ENCODE data around the gene CMTR1.
"Not testable (repeated sequence)": the region's sequence is repeated elsewhere in the genome, so short reads cannot be mapped to it uniquely, and the experiment has no call there.

The CMTR1 gene

DNA sequence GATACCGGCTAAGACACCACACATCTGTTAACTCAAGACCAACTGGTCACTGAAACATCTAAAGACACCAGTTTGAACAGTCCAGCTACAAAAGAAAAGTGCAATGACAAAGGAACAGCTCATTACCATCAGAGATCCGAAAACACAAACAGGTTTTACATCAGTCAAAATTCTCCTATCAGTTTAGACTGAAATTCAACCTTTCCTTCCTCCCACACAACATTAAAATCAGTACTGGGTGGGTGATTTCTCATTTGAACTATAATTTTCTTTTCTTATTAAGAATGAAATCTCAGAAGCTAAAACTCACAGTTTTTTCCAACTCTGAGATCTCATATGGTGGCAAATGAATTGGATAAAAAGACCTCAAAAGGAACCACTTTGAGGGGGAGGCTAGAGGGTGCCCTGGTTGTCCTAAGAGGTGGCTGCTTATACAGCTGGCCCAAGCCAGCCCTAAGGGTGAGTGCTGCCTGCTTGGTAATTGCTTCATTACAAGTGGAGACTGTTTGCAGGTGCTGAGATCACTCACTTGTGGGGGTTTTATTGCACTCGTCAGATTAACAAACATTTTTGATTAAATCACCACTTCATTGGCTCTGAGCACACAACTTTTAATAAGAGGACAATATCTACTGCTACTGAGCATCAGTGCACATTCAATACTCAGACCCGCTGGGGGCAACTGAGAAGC lies 62.4 kb downstream of the CMTR1 start:
- DNase-seq: peak; percentile 78

DNA sequence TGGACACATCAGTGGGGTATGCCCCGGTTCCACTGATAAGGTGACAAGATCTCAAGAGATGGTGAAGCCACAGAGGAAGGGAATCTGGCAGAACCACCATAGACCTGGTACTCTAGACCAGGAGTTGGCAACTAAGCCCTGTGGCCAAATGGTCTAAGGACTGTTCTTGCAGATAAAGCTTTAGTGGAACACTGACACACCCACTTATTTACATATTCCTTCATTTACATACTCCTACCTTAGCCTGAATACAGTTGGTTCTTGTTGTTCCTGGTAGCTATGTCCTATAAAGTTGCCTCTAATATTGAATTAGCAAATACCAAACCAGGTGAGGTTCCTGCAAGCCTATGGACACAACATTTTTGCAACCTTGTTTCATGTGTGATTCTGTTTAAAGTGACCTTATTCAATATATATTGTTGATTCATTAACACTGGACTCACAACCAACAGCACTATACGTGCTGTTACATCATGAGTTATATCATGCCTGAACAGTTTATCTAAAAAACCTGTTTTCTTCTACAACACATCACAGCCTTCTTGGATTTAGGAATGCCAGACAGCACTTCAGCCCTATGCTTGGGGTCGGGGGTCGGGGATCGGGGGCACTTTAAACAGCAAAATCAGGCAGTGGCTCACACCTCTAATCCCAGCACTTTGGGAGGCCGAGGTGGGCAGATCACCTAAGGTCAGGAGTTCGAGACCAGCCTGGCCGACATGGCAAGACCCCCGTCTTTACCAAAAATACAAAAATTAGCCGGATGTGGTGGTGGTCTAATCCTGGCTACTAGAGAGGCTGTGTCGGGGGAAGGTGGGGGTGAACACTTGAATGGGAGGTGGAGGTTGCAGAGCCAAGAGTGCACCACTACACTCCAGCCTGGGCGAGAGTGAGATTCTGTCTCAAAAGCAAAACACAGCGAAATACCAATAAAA lies 64.2 kb downstream of the CMTR1 start:
- DNase-seq: peak; percentile 32

DNA sequence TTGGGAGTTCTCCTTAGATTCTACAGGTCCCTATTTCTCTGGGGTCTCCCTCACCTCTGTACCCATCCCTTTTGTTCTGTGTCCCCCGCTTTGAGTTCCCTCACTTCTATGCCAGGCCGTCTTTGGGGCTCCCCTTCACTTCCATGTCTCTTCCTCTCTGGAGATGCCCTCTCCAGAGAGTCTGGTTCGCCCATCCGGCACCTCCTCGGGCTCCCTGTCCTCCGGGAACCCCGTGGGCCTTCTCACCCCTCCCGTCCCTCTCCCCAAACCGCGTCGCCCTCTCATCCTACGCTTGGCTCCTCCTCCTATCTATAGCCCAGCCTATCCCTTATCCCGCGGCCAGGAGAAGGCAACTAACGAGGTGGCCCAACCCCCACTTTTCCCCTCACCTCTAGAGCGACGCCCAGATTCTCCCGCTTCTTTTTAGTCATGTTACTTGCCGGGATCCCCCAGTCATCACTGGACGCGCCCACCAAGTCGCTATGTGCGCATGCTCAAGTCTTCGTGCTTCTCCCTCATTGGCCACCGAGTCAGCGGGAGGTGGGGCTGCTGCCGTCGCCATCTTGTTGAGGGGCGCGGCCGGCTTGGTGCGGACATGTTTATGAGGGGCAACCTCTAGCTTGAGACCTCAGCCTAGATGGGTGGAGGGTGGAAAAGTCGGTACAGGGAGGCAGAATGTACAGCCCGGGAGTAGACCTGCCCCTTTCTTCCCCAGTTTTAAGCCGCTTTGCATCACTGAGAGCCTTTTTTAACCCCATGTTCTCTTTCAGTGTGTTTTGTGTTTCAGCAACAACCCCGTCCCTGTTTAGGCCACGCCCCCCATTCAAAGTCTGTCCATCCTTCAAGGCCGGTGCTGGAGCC lies 66.6 kb downstream of the CMTR1 start, which contains the start of gene CCDC167:
CCDC167 (minus strand) TSS at position 461 of the 861 bp plus-strand sequence; CDS start at position 431, 30 bp downstream.
- DNase-seq: peak; percentile 98

DNA sequence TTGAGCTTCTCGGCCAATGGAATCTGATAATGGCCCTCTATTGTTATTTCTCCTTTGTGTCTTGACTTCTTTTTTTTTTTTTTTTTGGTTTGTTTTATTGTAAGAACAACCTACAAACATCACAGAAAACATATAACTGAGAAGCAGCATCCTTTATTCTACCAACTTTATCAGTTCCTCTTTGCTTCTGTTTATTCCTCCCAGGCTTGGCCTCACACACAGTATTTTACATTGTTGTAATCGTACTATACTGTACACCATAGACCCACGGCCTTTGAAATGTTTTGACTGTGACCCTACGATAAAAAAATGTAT lies 67.2 kb downstream of the CMTR1 start:
- no peak for DNase-seq

DNA sequence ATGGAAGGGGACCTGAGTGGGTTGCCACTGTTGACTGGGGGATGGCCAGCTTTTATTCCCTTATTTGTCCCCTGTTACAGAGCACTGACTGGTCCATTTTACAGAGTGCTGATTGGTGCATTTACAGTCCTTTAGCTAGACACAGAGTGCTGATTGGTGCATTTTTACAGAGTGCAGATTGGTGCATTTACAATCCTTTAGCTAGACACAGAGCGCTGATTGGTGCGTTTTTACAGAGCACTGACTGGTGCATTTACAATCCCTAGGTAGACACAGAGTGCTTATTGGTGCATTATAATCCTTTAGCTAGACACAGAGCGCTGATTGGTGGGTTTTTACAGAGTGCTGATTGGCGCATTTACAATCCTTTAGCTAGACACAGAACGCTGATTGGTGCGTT lies 67.9 kb downstream of the CMTR1 start:
- not testable (repeated sequence) for DNase-seq

DNA sequence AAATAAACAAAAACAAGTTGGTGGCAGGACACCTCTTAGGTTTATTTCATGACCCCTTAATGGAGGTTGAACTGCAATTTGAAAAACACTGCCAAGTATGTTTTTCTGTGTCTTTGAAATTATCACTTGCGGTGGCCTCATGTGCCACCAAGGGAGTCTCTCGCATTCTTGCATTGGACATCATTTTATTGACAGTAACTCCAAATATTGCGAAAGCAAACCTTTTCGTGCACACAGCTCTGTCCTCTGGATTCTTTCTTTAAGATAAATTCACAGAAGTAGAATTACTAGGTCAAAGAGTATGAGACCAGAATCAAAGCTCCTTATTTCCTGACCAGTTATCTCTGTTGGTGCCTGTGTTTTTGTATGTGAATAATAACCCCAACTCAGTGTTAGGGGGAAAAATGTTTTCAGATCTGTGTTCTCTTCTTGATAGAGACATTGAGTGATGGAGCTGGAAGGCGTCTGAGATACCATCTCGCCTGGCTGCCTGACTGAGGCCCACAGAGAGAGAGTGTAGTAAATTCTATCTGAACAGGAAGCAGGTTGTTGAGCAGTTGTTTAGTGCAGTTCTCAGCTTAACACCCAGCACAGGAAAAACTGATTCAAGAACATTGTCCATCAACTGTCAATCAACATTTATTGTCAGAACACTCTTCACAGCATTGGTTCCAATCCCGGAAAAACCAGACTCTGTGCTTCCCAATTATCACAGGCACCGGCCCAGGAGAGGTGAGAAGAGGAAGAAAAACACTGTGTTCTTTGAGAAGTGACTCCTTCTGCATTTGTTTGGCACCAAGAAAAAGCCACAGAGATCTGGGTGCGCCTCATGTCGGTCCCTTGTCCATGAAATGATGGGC lies 68.8 kb downstream of the CMTR1 start:
- no peak for DNase-seq

DNA sequence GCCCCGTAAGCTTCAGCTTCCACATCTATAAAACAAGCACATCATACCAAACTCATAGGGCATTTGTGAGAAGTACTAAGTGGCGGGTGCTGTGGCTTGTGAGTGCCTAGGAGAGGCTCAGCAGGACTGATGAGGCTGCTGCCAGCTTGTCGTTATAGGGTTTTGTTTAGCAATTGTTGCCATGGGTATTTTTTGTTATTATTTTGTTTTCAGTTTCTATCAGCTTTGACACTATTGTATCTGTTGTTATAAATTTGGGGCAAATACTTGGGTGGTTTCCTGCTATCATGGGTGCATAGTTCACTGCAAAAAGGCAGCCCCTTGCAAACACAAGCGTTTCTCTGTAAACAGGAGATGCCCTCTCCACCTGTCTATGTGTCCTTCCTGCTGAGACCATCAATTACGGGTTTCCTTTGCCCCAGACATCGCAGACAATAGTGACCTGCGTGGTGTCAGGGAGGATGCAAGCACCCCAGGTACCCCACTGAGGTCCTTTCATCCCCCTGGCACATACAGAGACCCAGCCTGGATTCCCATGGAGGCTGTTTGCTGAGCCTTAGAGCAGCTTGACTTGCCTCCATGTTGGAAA lies 69.8 kb downstream of the CMTR1 start:
- DNase-seq: peak; percentile 68

DNA sequence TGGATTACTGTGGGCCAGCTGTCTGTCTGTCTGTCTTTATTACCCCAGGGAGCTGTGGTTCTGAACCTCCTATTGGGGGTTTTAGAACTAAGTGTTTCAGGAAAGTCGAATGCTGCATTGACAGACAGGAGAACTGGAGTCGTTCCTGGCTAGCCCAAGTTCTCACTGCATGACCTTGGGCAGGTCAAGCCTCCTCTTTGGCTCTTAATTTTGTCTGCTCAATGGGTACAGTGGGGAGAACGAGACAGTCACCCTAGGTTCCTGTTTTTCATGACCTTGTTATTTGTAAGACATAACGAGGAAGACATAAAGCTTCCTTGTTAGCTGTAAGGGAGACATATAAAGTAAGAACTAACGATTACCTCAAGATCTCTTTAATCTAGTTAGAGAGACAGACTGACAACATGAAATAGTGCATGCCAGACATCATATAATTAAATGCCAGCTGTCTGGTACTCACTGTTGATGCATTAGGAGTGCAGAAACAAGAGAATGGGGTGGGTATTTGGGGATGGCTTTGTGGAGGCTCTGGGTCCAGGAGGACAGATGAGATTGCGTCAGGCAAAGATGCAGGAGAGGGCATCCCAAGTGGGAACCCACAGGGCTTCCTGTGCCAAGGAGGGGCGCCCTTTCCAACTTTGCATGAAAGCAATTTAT lies 70.4 kb downstream of the CMTR1 start:
- no peak for DNase-seq

DNA sequence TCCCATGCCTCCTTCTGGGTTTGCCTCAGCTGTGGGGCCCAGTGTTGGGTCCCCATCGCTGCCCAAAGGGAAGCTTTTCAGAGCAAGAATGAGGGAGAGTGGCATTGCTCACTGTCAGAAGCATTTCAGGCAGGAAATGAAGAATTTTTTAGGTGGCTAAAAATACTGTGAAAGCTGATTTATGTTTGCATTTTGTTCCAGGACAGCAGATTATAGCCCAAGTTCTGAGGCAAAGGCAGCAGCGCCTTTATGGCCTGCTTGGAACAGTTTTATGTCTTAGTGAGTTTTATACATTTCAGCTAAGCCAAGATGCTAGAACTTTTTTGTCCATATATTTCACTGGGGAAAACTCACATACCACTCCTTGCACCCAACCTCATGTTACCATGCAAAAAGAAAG lies 71.0 kb downstream of the CMTR1 start:
- no peak for DNase-seq

DNA sequence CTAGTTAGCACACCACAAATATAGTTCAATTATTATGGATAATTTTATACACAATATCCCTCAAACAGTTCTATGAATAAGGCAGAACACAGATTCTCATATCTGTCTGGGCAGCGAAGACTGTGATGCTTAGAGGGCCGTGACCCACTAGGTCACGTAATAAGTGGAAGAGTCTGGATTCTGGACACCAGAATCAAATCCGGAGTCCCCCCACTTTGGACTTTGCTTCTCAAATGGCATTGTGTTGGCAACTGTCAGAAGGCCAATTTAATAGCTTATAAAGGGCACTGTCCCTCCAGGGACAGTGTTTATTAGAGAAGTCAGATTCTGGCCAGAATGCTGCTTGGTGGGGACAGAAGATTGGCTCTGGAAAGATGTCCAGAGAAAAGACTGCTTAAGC lies 73.5 kb downstream of the CMTR1 start:
- DNase-seq: no peak

DNA sequence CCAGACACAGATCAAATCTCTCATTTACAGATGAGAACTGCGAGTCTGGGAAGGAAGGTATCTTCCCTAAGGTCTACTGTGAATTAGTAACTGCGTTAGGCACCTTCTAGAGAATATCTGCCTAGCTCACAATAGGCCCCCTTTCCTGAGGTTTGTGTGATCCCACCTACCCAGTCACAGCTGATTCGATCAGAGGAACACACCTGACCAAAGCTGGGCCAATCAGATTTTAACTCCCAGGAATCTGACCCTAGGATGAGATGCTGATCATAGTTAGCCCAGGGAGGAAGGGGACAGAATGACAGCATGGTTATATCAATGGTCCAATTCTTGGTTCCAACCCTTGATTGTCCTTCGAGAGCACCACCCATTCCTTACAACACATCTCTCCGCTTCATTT lies 74.1 kb downstream of the CMTR1 start:
- DNase-seq: no peak

DNA sequence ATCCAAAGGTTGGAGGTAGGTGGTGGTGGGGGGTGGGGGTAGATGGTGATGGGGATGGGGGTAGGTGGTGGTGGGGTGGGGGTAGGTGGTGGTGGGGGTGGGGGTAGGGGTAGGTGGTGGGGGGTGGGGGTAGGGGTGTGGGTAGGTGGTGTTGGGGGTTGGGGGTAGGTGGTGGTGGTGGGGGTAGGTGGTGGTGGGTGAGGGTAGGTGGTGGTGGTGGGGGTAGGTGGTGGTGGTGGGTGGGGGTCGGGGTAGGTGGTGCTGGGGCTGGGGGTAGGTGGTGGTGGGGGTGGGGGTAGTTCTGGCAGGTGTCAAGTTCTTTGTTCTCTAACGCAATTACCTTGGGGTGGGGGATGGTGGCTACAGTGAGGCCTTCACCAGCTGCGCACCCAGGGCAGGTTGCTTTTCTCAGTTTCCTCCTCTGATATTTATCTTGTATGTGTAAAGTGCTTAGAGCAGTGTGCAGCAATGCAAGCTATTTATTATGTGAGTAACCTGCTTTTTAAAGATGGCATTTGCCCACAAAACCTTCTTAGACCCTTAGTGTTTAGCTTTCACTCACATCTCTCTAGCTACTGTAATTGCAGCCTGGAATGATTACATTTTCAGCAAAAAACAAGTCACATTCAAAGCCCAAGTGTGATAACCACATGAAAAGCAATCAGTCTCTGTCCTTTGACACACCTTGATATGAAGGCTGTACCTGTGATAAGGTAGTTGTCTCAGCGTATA lies 74.8 kb downstream of the CMTR1 start:
- peak; percentile 11 for DNase-seq

DNA sequence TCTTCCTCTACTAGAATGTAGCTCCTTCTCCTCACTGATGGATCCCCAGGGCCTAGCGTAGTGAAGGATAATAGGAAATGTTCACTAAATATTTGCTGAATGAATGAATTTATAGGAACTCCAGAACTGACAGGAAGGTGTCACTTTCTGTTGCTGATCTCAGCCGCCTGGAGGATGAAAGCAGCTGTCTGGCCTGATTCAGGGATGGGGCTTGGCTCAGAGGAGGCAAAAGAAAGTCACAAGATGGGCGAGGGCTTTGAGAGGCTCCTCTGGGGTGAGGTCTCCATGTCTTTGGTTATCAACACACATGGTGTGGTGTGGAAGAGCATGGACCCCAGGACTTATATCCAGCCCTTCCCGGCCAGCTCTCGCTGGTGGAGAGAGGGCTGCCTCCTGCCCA lies 78.2 kb downstream of the CMTR1 start:
- no peak for DNase-seq

DNA sequence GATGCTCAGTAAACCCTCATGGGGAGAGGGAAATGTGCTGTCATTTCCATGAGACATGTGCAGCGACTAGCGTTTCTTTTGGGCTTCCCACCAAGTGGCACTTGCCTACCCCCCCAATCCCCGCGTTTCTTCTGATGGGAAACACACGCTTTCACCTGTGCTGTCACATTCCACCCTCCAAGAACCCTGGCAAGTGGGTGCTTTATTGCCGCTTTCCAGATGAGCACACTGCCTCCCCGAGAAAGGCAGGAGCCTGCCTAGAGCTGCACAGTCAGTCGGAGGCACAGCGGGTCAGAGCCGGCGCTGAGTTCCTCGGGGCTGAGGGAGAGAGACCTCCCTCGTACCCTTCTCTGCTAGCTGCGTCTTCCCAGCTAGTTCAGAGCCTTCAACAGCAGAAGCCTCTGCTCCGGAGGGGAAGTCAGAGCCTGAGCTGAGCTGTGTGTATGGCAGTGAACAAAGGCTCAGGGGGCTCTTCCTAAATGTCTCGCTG lies 78.9 kb downstream of the CMTR1 start:
- DNase-seq: no peak

DNA sequence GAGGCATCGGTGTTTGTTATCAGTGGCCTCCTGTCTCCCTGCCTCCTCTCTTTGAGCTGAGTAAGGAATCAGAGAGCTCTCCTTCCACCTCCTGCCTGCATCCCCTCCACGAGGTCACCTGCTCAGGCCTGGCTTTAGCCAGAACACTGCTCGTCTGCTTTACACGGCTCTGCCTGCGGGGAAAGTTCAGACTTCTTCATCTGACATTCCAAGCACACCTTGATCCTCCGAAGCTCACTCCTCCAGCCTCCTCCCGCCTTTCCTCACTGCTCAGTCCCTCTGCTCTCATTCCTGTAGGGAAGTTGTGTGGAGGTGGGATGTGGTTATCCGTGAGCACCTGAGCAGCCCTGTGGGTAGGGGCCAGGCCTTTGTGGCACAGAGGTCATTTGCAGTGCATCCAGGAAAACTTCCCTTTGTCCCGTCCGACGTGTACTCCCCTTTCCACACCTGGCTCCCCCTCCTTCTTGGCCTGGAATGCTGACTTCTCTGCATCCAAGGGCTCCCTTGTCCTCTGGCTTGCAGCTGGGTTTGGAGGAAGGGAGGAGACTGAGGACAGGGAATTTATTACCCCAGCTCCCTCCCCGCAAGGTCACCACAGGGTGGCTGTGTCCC lies 79.5 kb downstream of the CMTR1 start:
- DNase-seq: no peak

DNA sequence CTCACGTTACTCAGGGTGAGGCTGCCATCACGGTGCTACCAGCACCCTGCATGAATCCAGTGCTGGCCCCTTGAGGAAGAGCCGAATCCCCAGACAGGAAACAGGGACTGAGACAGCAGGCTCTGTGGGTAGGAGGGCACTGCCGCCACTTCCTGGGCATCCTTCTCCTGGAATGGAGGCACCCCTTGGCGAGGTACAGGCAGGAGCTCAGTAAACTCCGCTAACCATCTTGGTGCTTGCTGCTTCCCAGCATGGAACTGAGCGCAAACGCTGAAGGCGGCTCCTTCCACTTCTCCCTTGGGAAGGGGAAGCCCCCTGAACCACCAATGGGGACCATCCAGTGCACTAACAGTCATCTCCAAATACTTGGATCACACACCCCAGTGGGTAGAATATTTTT lies 80.1 kb downstream of the CMTR1 start:
- DNase-seq: no peak

DNA sequence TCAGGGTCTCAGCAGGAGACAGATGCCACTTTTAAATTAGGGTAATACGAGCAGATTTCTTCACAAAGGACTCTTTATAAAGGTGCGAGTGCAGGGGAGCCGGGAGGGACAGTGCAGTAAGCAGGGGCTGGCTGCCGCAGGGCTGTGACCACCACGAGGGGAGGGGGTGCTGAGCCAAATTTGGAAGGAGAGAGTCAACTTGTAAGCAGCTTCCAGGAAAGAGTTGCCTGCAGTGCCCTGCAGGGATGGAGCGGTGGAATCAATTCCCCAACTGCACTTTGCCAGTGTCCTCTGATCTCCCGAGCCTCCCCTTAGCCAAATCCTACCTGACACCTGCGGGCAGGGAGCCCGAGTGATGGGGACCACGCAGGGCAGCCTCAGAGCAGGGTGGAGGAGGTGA lies 80.6 kb downstream of the CMTR1 start:
- no peak for DNase-seq

DNA sequence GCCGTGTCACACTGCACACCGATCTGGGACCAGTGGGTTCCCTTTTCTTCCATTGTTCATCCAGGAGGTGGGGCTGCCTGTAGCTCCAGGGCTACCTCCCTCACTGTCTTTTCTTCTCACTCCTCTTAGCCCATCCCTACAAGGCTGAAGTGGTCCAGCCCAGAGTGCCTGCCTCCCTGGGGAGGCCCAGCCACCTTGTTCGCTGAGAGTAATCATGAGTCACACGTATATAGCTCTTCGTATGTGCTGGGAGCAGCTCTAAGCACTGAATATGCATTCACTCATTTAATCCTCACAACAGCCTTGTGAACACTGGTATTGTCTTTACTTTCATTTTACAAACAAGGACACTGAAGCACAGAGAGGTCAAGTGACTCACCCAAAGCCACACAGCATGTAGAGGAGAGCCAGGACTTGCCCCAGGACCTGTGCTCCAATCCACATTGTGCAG lies 81.3 kb downstream of the CMTR1 start:
- DNase-seq: no peak

DNA sequence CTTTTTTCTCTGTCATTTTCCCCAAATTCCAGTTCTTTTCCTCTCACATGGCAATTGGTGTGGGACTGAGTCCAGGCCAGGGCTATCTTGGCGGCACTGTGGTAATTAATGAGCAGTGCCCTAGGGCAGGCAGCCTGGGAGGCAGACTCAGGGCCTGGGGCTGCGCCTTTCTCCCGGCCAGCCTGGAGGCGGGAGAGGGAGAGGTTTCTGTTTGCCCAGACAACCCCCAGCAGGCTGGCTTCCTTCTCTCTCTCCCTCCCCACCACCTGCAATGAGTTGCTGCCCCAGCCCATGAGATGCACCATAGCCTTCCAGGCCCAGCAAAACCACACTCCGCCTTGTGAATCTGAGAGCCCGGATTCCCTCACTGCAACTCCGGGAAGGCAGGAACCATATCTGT lies 81.8 kb downstream of the CMTR1 start:
- no peak for DNase-seq

DNA sequence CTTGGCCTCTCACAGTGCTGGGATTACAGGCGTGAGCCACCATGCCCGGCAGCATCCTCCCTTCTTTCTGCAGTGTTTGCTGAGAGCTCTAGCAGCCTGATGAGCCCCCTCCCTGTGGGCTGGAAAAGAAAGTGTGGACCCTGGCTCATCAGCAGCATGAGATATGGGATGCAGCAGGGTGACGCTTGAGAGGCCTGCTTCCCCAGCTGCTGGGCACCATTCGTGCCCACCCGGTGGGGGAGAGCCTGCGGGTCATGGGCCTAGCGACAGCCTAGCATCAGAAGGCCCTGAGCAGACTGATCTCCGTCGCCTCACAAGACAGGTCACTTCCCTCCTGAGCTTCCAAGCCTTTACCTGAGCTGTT lies 82.7 kb downstream of the CMTR1 start:
- DNase-seq: no peak
